Neural cell (in vitro differentiated cells): ENCODE results near the gene CRHR1. TPM values are rescaled to one million over a fixed set of nuclear protein-coding genes. Genes with fewer than 3 reads are reported as not detected.

ENCODE experiments used
- H2AFZ ChIP-seq: fragments of 200-600, 300-800 bp; sonication (generic), shearing (Covaris generic); 2 replicates; pipeline ENCODE4 v1.6.0; 2014; ENCODE audit warnings: low read depth, mild to moderate bottlenecking, antibody characterized with exemption, low read length, moderate library complexity
- H3F3A ChIP-seq: fragments of 200-600 bp; shearing (Covaris generic); 2 replicates; pipeline ENCODE4 v1.6.1; 2016; ENCODE audit warnings: mild to moderate bottlenecking, moderate library complexity, mixed read lengths, antibody characterized with exemption, low read length; ENCODE audit not compliant: insufficient read depth, poor library complexity, severe bottlenecking
- H3K27ac ChIP-seq: fragments of 200-600, 300-800 bp; sonication (generic), shearing (Covaris generic); 2 replicates; pipeline ENCODE4 v1.5.1; 2014; ENCODE audit warnings: mild to moderate bottlenecking, low read length, moderate library complexity
- H3K27me3 ChIP-seq: fragments of 300-800, 200-600 bp; sonication (generic), shearing (Covaris generic); 2 replicates; pipeline ENCODE4 v1.6.0; 2014; ENCODE audit warnings: mild to moderate bottlenecking, low read depth, low read length, moderate library complexity; ENCODE audit not compliant: insufficient read depth
- H3K36me3 ChIP-seq: fragments of 300-800, 200-600 bp; sonication (generic), shearing (Covaris generic); 2 replicates; pipeline ENCODE4 v1.5.1; 2014; ENCODE audit warnings: mild to moderate bottlenecking, antibody characterized with exemption, low read length, moderate library complexity; ENCODE audit not compliant: insufficient read depth
- H3K4me2 ChIP-seq: fragments of 300-800, 200-600 bp; sonication (generic), shearing (Covaris generic); 2 replicates; pipeline ENCODE4 v1.6.0; 2014; ENCODE audit warnings: mild to moderate bottlenecking, low read length
- H3K4me3 ChIP-seq: fragments of 300-800, 200-600 bp; sonication (generic), shearing (Covaris generic); 2 replicates; pipeline ENCODE4 v1.5.1; 2014; ENCODE audit warnings: mild to moderate bottlenecking, low read length, moderate library complexity
- H3K79me2 ChIP-seq: fragments of 200-600 bp; shearing (Covaris generic); replicated peaks from 2 replicates; pipeline ENCODE4 v1.6.0; 2014; ENCODE audit warnings: mild to moderate bottlenecking, low read length, moderate library complexity; ENCODE audit not compliant: insufficient read depth
- H3K9ac ChIP-seq: fragments of 300-800, 200-600 bp; sonication (generic), shearing (Covaris generic); 2 replicates; pipeline ENCODE4 v1.6.1; 2016; ENCODE audit warnings: mild to moderate bottlenecking, low read length, mixed read lengths
- H3K9me2 ChIP-seq: fragments of 200-600 bp; shearing (Covaris generic); 2 replicates; pipeline ENCODE4 v1.6.1; 2016; ENCODE audit warnings: mild to moderate bottlenecking, low read length, mixed read lengths; ENCODE audit not compliant: insufficient read depth
- H3K9me3 ChIP-seq: fragments of 200-600, 300-800 bp; sonication (generic), shearing (Covaris generic); 2 replicates; pipeline ENCODE4 v1.6.1; 2016; ENCODE audit warnings: mild to moderate bottlenecking, mixed run types, low read length, moderate library complexity, mixed read lengths
- H4K20me1 ChIP-seq: fragments of 200-600 bp; shearing (Covaris generic); 2 replicates; pipeline ENCODE4 v1.6.1; 2016; ENCODE audit warnings: mild to moderate bottlenecking, mixed run types; ENCODE audit not compliant: insufficient read depth
- EP300 ChIP-seq: fragments of 450-650 bp; conservative IDR thresholded peaks from 2 replicates; pipeline ENCODE4 v1.6.1; 2014; ENCODE audit warnings: antibody characterized with exemption, mild to moderate bottlenecking, moderate library complexity; ENCODE audit not compliant: poor library complexity, severe bottlenecking
- EZH2 ChIP-seq: fragments of 200-600, 300-800 bp; shearing (Covaris generic), sonication (generic); IDR thresholded peaks from 2 replicates; pipeline ENCODE4 v1.6.1; 2014; ENCODE audit warnings: antibody characterized with exemption, low read length, borderline replicate concordance, mild to moderate bottlenecking; ENCODE audit not compliant: insufficient read depth, poor library complexity, severe bottlenecking
- MXI1 ChIP-seq: fragments of 450-650 bp; conservative IDR thresholded peaks from 2 replicates; pipeline ENCODE4 v1.6.1; 2014; ENCODE audit warnings: antibody characterized with exemption, mild to moderate bottlenecking; ENCODE audit not compliant: poor library complexity, severe bottlenecking
- POLR2AphosphoS5 ChIP-seq: IDR thresholded peaks from 2 replicates; pipeline ENCODE4 v1.6.1; 2012
- RAD21 ChIP-seq: fragments of 450-650 bp; conservative IDR thresholded peaks from 2 replicates; pipeline ENCODE4 v1.6.1; 2014; ENCODE audit warnings: antibody characterized with exemption, mild to moderate bottlenecking, moderate library complexity
- SMC3 ChIP-seq: fragments of 450-650 bp; conservative IDR thresholded peaks from 2 replicates; pipeline ENCODE4 v1.6.1; 2014; ENCODE audit warnings: antibody characterized with exemption, mild to moderate bottlenecking, moderate library complexity; ENCODE audit not compliant: poor library complexity
- TAF1 ChIP-seq: IDR thresholded peaks from 2 replicates; pipeline ENCODE4 v1.6.1; 2012; ENCODE audit warnings: low read depth
- polyA plus RNA-seq: library from polyadenylated mRNA; depleted of rRNA; stranded (reverse); fragments of >200 nt; gene quantifications from 2 replicates; pipeline ENCODE4 v1.2.3, GENCODE V29; 2014
- TF ChIP-seq, protein P1 (sequence below): fragments of 450-650 bp; IDR thresholded peaks from 2 replicates; pipeline ENCODE4 v1.5.1; 2014; ENCODE audit warnings: antibody characterized with exemption, mild to moderate bottlenecking, moderate library complexity; ENCODE audit not compliant: poor library complexity, severe bottlenecking
- TF ChIP-seq, protein P2 (sequence below): IDR thresholded peaks from 2 replicates; pipeline ENCODE4 v1.6.1; 2012; ENCODE audit warnings: borderline replicate concordance

CRHR1 gene
- polyA plus RNA-seq, 1 donor from 2014 or later, result 4.5 TPM

DNA sequence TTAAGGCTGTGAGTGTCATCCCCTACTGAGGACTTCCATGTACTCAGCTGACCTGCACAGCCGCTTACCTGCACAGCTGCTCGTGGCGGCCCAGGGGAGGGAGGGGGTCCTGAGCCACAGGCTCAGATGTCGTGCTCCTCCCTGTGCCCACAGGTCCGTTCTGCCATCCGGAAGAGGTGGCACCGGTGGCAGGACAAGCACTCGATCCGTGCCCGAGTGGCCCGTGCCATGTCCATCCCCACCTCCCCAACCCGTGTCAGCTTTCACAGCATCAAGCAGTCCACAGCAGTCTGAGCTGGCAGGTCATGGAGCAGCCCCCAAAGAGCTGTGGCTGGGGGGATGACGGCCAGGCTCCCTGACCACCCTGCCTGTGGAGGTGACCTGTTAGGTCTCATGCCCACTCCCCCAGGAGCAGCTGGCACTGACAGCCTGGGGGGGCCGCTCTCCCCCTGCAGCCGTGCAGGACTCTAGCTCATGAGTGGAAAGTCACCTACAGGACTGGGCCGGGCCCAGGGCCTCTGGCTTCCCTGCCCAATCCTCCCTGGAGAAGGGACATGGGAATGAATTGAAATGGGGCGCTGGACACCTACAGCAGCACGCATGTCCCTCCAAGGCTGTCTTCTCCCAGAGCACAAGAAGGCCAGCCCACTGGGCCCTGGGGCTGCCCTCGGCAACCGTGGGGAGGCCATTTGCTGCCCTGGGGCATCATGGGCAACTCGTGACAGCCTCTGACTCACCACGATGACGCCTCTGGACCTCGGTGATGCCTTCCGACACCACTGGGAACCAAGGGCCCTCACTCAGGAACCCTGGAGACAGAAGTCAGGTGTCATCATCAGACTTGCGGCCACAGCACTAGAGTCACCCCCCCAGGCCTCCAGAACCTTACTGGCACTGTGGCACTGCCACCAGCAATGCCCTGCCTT lies 50.6 kb downstream of the CRHR1 start:
- H3K9me3 ChIP-seq, result no peaks in the 10 kb centered on the region
- no peaks in the 10 kb centered on the region for H3F3A ChIP-seq
- H3K9me2 ChIP-seq, result no peaks in the 10 kb centered on the region

DNA sequence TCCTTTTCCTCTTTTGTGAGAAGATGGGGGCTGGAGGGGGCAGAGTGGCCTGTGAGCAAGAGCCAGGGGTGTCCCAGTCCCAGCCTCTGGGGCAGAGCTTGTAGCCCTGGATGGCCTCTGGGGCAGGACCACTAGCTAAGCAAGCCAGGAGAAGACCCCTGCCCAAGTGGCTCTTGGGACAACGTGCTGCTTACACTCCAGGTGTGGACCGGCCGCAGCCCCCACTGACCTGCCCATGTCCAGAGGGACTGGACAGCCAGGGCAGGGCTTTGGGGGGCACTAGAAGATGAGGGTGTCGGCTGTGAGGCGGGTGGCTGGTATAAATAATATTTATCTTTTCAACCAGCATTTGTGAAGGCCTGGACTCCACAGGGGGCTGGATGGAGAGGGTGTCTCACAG lies 51.4 kb downstream of the CRHR1 start:
- no peak overlapping the region for H3K4me2 ChIP-seq
- no peak overlapping the region for H3K9ac ChIP-seq
- no peaks in the 10 kb centered on the region for H3K79me2 ChIP-seq
- no peak overlapping the region for H3K27ac ChIP-seq
- no peak overlapping the region for H3K4me3 ChIP-seq
- TF ChIP-seq POLR2AphosphoS5 (no peak), EZH2 (no peak), TAF1 (no peak), EP300 (no peak), SMC3 (no peak), RAD21 (no peak), MXI1 (no peak)
- TF ChIP-seq, protein P1, sequence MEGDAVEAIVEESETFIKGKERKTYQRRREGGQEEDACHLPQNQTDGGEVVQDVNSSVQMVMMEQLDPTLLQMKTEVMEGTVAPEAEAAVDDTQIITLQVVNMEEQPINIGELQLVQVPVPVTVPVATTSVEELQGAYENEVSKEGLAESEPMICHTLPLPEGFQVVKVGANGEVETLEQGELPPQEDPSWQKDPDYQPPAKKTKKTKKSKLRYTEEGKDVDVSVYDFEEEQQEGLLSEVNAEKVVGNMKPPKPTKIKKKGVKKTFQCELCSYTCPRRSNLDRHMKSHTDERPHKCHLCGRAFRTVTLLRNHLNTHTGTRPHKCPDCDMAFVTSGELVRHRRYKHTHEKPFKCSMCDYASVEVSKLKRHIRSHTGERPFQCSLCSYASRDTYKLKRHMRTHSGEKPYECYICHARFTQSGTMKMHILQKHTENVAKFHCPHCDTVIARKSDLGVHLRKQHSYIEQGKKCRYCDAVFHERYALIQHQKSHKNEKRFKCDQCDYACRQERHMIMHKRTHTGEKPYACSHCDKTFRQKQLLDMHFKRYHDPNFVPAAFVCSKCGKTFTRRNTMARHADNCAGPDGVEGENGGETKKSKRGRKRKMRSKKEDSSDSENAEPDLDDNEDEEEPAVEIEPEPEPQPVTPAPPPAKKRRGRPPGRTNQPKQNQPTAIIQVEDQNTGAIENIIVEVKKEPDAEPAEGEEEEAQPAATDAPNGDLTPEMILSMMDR, result no peak
- TF ChIP-seq, protein P2, sequence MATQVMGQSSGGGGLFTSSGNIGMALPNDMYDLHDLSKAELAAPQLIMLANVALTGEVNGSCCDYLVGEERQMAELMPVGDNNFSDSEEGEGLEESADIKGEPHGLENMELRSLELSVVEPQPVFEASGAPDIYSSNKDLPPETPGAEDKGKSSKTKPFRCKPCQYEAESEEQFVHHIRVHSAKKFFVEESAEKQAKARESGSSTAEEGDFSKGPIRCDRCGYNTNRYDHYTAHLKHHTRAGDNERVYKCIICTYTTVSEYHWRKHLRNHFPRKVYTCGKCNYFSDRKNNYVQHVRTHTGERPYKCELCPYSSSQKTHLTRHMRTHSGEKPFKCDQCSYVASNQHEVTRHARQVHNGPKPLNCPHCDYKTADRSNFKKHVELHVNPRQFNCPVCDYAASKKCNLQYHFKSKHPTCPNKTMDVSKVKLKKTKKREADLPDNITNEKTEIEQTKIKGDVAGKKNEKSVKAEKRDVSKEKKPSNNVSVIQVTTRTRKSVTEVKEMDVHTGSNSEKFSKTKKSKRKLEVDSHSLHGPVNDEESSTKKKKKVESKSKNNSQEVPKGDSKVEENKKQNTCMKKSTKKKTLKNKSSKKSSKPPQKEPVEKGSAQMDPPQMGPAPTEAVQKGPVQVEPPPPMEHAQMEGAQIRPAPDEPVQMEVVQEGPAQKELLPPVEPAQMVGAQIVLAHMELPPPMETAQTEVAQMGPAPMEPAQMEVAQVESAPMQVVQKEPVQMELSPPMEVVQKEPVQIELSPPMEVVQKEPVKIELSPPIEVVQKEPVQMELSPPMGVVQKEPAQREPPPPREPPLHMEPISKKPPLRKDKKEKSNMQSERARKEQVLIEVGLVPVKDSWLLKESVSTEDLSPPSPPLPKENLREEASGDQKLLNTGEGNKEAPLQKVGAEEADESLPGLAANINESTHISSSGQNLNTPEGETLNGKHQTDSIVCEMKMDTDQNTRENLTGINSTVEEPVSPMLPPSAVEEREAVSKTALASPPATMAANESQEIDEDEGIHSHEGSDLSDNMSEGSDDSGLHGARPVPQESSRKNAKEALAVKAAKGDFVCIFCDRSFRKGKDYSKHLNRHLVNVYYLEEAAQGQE, result no peak
- H3K36me3 ChIP-seq, result no peaks in the 10 kb centered on the region
- no peaks in the 10 kb centered on the region for H3F3A ChIP-seq
- H3K9me2 ChIP-seq, result no peaks in the 10 kb centered on the region
- H4K20me1 ChIP-seq, result no peaks in the 10 kb centered on the region
- no peak overlapping the region for H2AFZ ChIP-seq
- H3K9me3 ChIP-seq, result no peaks in the 10 kb centered on the region
- H3K27me3 ChIP-seq, result no peaks in the 10 kb centered on the region

More for the DNA sequence above, 50.6 kb downstream of the CRHR1 start:
- Histone ChIP-seq H3K27me3 (no peaks in the 10 kb centered on the region), H3K27ac (no peak overlapping the region), H2AFZ (no peak overlapping the region), H4K20me1 (no peaks in the 10 kb centered on the region), H3K79me2 (no peaks in the 10 kb centered on the region), H3K36me3 (no peaks in the 10 kb centered on the region), H3K4me2 (no peak overlapping the region), H3K9ac (no peak overlapping the region), H3K4me3 (no peak overlapping the region)
- TF ChIP-seq, protein P2, result no peak
- TF ChIP-seq SMC3 (no peak), RAD21 (no peak), POLR2AphosphoS5 (no peak), EZH2 (no peak), EP300 (no peak), MXI1 (no peak), TAF1 (no peak)
- TF ChIP-seq, protein P1, result no peak
